PC-3 (cell line): ENCODE measurements around the gene ST8SIA4. TPM values are rescaled to one million over a fixed set of nuclear protein-coding genes. Genes with fewer than 3 reads are reported as not detected.
A peak's percentile ranks its signal among the peaks of the same experiment; 100 is the strongest.

Source experiments
- ATAC-seq: fragments of 200-7000 bp; cut with Tn5 transposase; 2 replicates; pipeline ENCODE4 v1.9.1; 2020; ENCODE audit warnings: mild to moderate bottlenecking, moderate library complexity
- BruUV-seq: library from RNA; stranded (reverse); fragments of 400-500 nt; replicated peaks from 2 replicates; lab custom pipeline; 2021; lab: Mats Ljungman, UMichigan
- CTCF ChIA-PET: fragments of 300-600 bp; sonication (Branson Sonifier 250); formaldehyde crosslinking; loops from one replicate; lab custom pipeline; 2022; ENCODE audit warnings: antibody characterized with exemption; lab: Charles Lee
- POLR2A ChIA-PET: fragments of 300-600 bp; sonication (Branson Sonifier 250); formaldehyde crosslinking; loops from one replicate; lab custom pipeline; 2022; ENCODE audit warnings: antibody characterized with exemption; ENCODE audit not compliant: unreplicated experiment; lab: Charles Lee
- DNase-seq: peaks from one replicate; pipeline ENCODE4 v3.0.0-alpha.2; 2015
- H2AFZ ChIP-seq: fragments of 300-600 bp; sonication (generic); 2 replicates; pipeline ENCODE4 v1.6.0; 2016; ENCODE audit warnings: antibody characterized with exemption, low read length
- H3F3A ChIP-seq: fragments of 300-600 bp; sonication (generic); one replicate; pipeline ENCODE4 v1.6.0; 2017; ENCODE audit warnings: antibody characterized with exemption, low read length, control low read depth, mild to moderate bottlenecking; ENCODE audit not compliant: unreplicated experiment
- H3K27ac ChIP-seq: fragments of 300-600 bp; sonication (generic); 2 replicates; pipeline ENCODE4 v1.5.1; 2016; ENCODE audit warnings: mild to moderate bottlenecking, low read length
- H3K27me3 ChIP-seq: fragments of 300-600 bp; sonication (generic); 2 replicates; pipeline ENCODE4 v1.6.1; 2016; ENCODE audit warnings: low read length, mixed read lengths
- H3K36me3 ChIP-seq: fragments of 300-600 bp; sonication (generic); 2 replicates; pipeline ENCODE4 v1.6.1; 2016; ENCODE audit warnings: low read depth, mixed run types, low read length, mixed read lengths
- H3K4me1 ChIP-seq: fragments of 300-600 bp; sonication (generic); 2 replicates; pipeline ENCODE4 v1.5.1; 2016; ENCODE audit warnings: low read length; ENCODE audit not compliant: insufficient read depth
- H3K4me2 ChIP-seq: fragments of 300-600 bp; sonication (generic); 2 replicates; pipeline ENCODE4 v1.6.0; 2016; ENCODE audit warnings: low read length
- H3K4me3 ChIP-seq: fragments of 300-600 bp; sonication (generic); 2 replicates; pipeline ENCODE4 v1.5.1; 2016; ENCODE audit warnings: mild to moderate bottlenecking, low read length, mixed read lengths
- H3K79me2 ChIP-seq: fragments of 300-600 bp; sonication (generic); 2 replicates; pipeline ENCODE4 v1.6.1; 2017; ENCODE audit warnings: low read length, mixed read lengths
- H3K9ac ChIP-seq: fragments of 300-600 bp; sonication (generic); 2 replicates; pipeline ENCODE4 v1.6.0; 2016; ENCODE audit warnings: mild to moderate bottlenecking, low read length
- H3K9me2 ChIP-seq: fragments of 300-600 bp; sonication (generic); replicated peaks from 2 replicates; pipeline ENCODE4 v1.6.1; 2016; ENCODE audit warnings: mixed run types, low read length, mixed read lengths
- H3K9me3 ChIP-seq: fragments of 300-600 bp; sonication (generic); 2 replicates; pipeline ENCODE4 v1.6.1; 2016; ENCODE audit warnings: low read length, mixed read lengths
- H4K20me1 ChIP-seq: fragments of 300-600 bp; sonication (generic); 2 replicates; pipeline ENCODE4 v1.6.1; 2016; ENCODE audit warnings: low read length, mixed read lengths
- CTCF ChIP-seq: fragments of 300-600 bp; sonication (generic); conservative IDR thresholded peaks from 2 replicates; pipeline ENCODE4 v1.5.1; 2017; ENCODE audit warnings: antibody characterized with exemption, low read depth, mild to moderate bottlenecking, low read length
- EZH2 ChIP-seq: fragments of 300-600 bp; sonication (generic); IDR thresholded peaks from one replicate; pipeline ENCODE4 v1.6.1; 2017; ENCODE audit warnings: antibody characterized with exemption, mild to moderate bottlenecking, low read length; ENCODE audit not compliant: unreplicated experiment
- EZH2phosphoT487 ChIP-seq: fragments of 300-600 bp; sonication (generic); IDR thresholded peaks from 2 replicates; pipeline ENCODE4 v1.6.1; 2018; ENCODE audit warnings: mild to moderate bottlenecking, antibody characterized with exemption, low read length, borderline replicate concordance
- intact Hi-C: fragments of 100-400 bp; cut with micrococcal nuclease; formaldehyde crosslinking; loops from 2 replicates; pipeline ENCODE4 v1.9.0; 2023
- total RNA-seq: library from RNA; depleted of rRNA; stranded (reverse); fragments of >200 nt; gene quantifications from 2 replicates; pipeline ENCODE4 v1.2.3, GENCODE V29; 2014

Gene ST8SIA4
- total RNA-seq, 1 experiment from 2014 or later, result 0.91 TPM

DNA sequence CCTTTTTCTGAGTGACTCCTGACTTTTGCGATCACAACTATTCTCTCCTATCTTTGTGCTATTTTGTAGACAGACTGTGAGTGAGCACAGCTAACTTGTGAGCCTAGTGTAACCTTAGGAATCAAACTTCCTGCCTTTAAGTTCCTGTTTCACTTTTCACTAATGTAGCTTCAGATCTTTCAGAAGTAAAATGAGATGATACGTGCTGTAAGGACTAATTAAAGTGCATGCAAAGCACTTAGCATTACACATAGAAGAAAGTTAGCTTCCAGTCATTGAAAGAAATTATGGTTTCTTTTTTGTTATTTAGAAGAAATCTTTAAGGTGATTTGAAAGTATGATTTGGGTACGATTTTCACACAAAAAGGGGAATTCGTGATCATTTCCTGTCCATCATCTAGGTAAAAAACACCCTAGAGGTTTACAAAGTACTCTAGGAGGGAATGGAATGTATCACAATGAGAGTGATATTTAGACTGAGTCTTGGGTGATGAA, 122.7 kb downstream of the ST8SIA4 start:
- intact Hi-C loops, result no loop called here
- Histone ChIP-seq H3K4me3 (no peak overlapping the region), H3K36me3 (no peaks in the 10 kb centered on the region), H3K4me2 (no peak overlapping the region), H3K9ac (no peak overlapping the region), H3K4me1 (peaks cover 29% of the 10 kb centered on the region), H3K79me2 (no peaks in the 10 kb centered on the region), H3F3A (no peaks in the 10 kb centered on the region), H2AFZ (peak overlapping the region; percentile 17; the same call in 1 of the 2 replicates), H3K9me2 (no peaks in the 10 kb centered on the region), H4K20me1 (no peaks in the 10 kb centered on the region), H3K9me3 (no peaks in the 10 kb centered on the region), H3K27ac (no peak overlapping the region), H3K27me3 (no peaks in the 10 kb centered on the region)
- ATAC-seq (no peak), DNase-seq (no peak)
- BruUV-seq, result no TSS peak
- CTCF ChIA-PET, result interaction anchor here (0.6 kb wide), 1 partner anchor 140 kb away, joined by 3 read pairs; no protein-coding TSS in a partner anchor
- TF ChIP-seq EZH2phosphoT487 (no peak), CTCF (no peak), EZH2 (no peak)
- POLR2A ChIA-PET, result no interaction called here

- no peaks in the 10 kb centered on the region for H3F3A ChIP-seq
- H3K27me3 ChIP-seq, result no peaks in the 10 kb centered on the region
- TF ChIP-seq CTCF (no peak), EZH2 (no peak), EZH2phosphoT487 (no peak)
- CTCF ChIA-PET, result interaction anchor here (0.6 kb wide), 1 partner anchor 140 kb away, joined by 3 read pairs; no protein-coding TSS in a partner anchor
- POLR2A ChIA-PET, result no interaction called here
- H3K4me3 ChIP-seq, result no peak overlapping the region
- no peak for DNase-seq
- no peaks in the 10 kb centered on the region for H3K36me3 ChIP-seq
- H3K4me1 ChIP-seq, result peaks cover 29% of the 10 kb centered on the region
- no peaks in the 10 kb centered on the region for H4K20me1 ChIP-seq
- H3K9ac ChIP-seq, result no peak overlapping the region
- no TSS peak for BruUV-seq
- intact Hi-C loops, result loop anchor here (5.0 to 10.0 kb wide), 4 partner anchors 143 to 615 kb away; no protein-coding TSS in a partner anchor
- no peak for ATAC-seq
- H3K4me2 ChIP-seq, result no peak overlapping the region
- no peak overlapping the region for H3K27ac ChIP-seq
- H2AFZ ChIP-seq, result peak overlapping the region; percentile 17; the same call in 1 of the 2 replicates
- no peaks in the 10 kb centered on the region for H3K9me2 ChIP-seq
- no peaks in the 10 kb centered on the region for H3K79me2 ChIP-seq
- H3K9me3 ChIP-seq, result no peaks in the 10 kb centered on the region
These were observed 123.3 kb downstream of the ST8SIA4 start for GRCh38 chr5:100779669-100780375.
